GM18951 (cell line): ENCODE results near the gene VAV2.

Experiments used
- POLR2A ChIP-seq: IDR thresholded peaks from 4 replicates; pipeline ENCODE4 v1.6.1; 2011; ENCODE audit warnings: mild to moderate bottlenecking; ENCODE audit not compliant: insufficient read length, insufficient read depth; ENCODE audit errors: extremely low read depth
- in situ Hi-C: fragments of 300-500 bp; cut with MboI; formaldehyde crosslinking; loops from one replicate; pipeline ENCODE4 v1.12.0; 2022; ENCODE audit warnings: low sequenced_read_pairs, mixed read lengths, inconsistent platforms; ENCODE audit not compliant: unreplicated experiment

The VAV2 gene

GRCh38 chr9:133714606-133715294 is 277.4 kb downstream of the VAV2 start:
- in situ Hi-C loops = no loop called here
- TF ChIP-seq POLR2A = no peak

GRCh38 chr9:133713960-133714495 is 278.1 kb downstream of the VAV2 start:
- in situ Hi-C loops = no loop called here
- TF ChIP-seq POLR2A = no peak

- in situ Hi-C loops = no loop called here
- TF ChIP-seq POLR2A = no peak
Measured at GRCh38 chr9:133713150-133713959, 278.8 kb downstream of the VAV2 start.

- in situ Hi-C loops = no loop called here
- TF ChIP-seq POLR2A = no peak
Measured at GRCh38 chr9:133712221-133713100, 279.7 kb downstream of the VAV2 start.
